ENCODE results near the gene TBPL2.
"Not testable (repeated sequence)": the region's sequence is repeated elsewhere in the genome, so short reads cannot be mapped to it uniquely, and the experiment has no call there.

The TBPL2 gene
- 0 reads per million in 3 donors for total RNA-seq

DNA sequence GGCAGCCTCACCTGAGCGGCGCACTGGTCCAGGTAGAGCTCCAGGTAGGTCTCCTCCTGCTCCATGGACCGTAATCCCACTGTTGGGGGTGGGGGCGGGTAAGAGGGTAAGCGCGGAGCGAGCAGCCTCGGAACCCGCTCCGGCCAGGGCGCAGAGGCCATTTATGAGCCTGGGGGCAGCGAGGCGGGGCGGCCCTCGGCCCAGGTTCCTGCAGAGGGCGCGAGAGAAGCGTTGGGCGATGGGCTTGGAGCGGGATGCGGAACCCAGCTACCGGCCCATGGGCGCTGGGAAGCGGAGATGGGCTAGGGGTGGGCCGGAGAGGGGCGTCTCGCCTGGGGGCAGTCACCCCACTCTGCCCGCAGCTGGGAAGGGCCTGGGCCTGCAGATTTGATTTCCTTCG, at the start of gene TBPL2:
TBPL2 (minus strand) TSS at position 232 of the 400 bp plus-strand sequence; CDS start at position 65, 167 bp downstream.
- DNase-seq: no peak
- no peak within 1 kb of the TSS for H3K4me3 ChIP-seq (ENCODE audit: insufficient read depth, low read depth, low read length, poor library complexity, severe bottlenecking)
- no peak within 1 kb of the TSS for H3K27ac ChIP-seq (ENCODE audit: insufficient read depth, low read length, poor library complexity, severe bottlenecking)
- H3K9me3 ChIP-seq (ENCODE audit: control insufficient read depth, low read length): no peaks in the 10 kb centered on the region
- no peaks in the 10 kb centered on the region for H3K36me3 ChIP-seq (ENCODE audit: control insufficient read depth, insufficient read depth, low read length)
- H3K27me3 ChIP-seq (replicated peaks; ENCODE audit: control insufficient read depth, insufficient read depth, low read length, poor library complexity, severe bottlenecking): no peaks in the 10 kb centered on the region
- no peaks in the 10 kb centered on the region for H3K4me1 ChIP-seq (ENCODE audit: control insufficient read depth, insufficient read depth, low read length, poor library complexity, severe bottlenecking)

DNA sequence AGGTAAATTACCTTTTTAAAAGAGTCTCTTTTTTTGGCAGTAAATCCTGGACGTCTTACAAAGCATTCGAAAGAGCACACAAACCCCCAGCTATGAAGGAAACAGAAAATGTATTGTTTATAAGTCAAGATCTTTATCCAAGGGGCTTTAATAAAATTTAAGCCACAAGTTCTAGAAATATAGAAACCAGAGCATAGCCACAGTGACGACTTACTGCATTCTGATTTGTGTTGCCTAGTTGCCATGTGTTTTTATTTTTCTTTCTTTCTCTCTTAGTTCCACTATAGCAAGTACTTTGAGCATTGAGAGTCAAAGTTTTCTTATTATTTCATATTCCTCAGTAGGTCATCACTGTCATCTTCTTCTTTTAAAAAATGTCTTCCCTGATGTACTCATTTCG, 47.8 kb upstream of the TBPL2 start:
- Histone ChIP-seq H3K27ac (ENCODE audit: insufficient read depth, low read length, poor library complexity, severe bottlenecking) (no peak overlapping the region), H3K4me1 (ENCODE audit: control insufficient read depth, insufficient read depth, low read length, poor library complexity, severe bottlenecking) (no peaks in the 10 kb centered on the region), H3K9me3 (ENCODE audit: control insufficient read depth, low read length) (no peaks in the 10 kb centered on the region), H3K36me3 (ENCODE audit: control insufficient read depth, insufficient read depth, low read length) (no peaks in the 10 kb centered on the region), H3K4me3 (ENCODE audit: insufficient read depth, low read depth, low read length, poor library complexity, severe bottlenecking) (no peak overlapping the region), H3K27me3 (replicated peaks; ENCODE audit: control insufficient read depth, insufficient read depth, low read length, poor library complexity, severe bottlenecking) (no peaks in the 10 kb centered on the region)
- DNase-seq: no peak

DNA sequence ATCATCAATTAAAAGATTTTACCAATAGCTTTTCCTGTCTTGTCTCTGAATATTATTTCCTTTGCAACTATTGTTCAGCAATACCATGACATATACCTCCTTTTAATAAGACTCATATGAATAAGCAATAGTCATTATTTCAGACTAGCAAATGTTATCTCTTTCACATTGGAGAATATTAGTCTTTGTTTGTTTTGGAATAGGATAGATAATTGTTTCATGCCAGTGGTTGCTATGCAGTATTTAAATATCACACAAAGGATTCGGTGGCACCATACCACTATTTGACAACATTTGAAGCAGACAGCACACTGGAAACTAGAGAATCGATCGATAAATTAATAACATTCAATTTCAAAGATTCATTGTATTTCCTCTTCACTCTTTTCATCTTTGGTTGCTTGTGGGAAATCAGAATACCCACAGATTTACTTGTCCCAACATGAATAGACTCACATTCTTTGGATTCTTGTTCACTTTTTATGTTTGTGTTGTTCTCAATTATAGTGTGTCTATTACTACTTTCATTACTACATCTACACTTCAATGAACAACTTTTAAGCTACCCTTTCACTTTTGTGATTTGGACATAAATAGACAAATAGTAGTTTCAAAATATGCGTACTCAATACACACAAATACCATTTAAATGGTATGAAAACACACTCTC, 42.7 kb upstream of the TBPL2 start:
- no peak for DNase-seq
- Histone ChIP-seq H3K4me1 (ENCODE audit: control insufficient read depth, insufficient read depth, low read length, poor library complexity, severe bottlenecking) (no peaks in the 10 kb centered on the region), H3K27ac (ENCODE audit: insufficient read depth, low read length, poor library complexity, severe bottlenecking) (no peak overlapping the region), H3K4me3 (ENCODE audit: insufficient read depth, low read depth, low read length, poor library complexity, severe bottlenecking) (no peak overlapping the region), H3K36me3 (ENCODE audit: control insufficient read depth, insufficient read depth, low read length) (no peaks in the 10 kb centered on the region), H3K9me3 (ENCODE audit: control insufficient read depth, low read length) (no peaks in the 10 kb centered on the region), H3K27me3 (replicated peaks; ENCODE audit: control insufficient read depth, insufficient read depth, low read length, poor library complexity, severe bottlenecking) (no peaks in the 10 kb centered on the region)

DNA sequence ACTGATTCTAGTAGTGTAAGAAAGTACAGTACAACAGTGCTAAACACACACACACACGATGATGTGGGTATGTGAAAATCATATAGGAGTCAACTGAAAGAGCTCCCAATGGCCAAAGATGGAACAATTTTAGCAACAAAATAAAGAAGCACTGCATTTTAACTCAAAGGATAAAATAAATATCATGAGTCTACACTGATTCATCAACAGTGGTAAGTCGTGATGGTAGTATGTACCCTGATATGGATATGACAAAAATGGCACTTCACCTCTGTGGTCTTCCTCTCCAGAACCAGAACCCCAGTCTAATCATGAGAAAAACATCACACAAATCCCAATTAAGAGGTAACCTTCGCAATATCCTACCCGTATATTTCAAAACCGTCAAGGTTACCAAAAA, 41.4 kb upstream of the TBPL2 start:
- Histone ChIP-seq H3K9me3 (ENCODE audit: control insufficient read depth, low read length) (no peaks in the 10 kb centered on the region), H3K4me1 (ENCODE audit: control insufficient read depth, insufficient read depth, low read length, poor library complexity, severe bottlenecking) (no peaks in the 10 kb centered on the region), H3K36me3 (ENCODE audit: control insufficient read depth, insufficient read depth, low read length) (no peaks in the 10 kb centered on the region), H3K4me3 (ENCODE audit: insufficient read depth, low read depth, low read length, poor library complexity, severe bottlenecking) (no peak overlapping the region), H3K27ac (ENCODE audit: insufficient read depth, low read length, poor library complexity, severe bottlenecking) (no peak overlapping the region), H3K27me3 (replicated peaks; ENCODE audit: control insufficient read depth, insufficient read depth, low read length, poor library complexity, severe bottlenecking) (no peaks in the 10 kb centered on the region)
- DNase-seq: no peak

DNA sequence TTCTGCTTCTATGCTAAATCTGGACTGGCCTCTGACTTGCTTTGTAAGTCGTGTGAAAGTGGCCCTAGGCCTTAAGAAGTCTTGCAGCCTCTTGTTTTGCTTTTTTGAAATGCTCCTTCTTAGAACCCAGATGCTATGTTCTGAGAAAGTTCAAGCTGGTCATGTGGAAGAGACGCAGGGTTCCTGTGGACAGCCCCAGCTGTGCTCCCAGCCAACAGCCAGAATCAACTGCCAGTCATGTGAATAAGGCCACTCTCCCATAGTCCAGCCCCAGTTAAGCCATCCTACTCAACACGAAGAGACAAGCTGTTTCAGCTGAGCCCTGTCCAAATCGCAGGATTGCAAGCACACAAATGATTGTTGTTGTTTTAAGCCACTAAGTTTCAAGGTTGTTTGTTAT, 37.3 kb upstream of the TBPL2 start:
- Histone ChIP-seq H3K27me3 (replicated peaks; ENCODE audit: control insufficient read depth, insufficient read depth, low read length, poor library complexity, severe bottlenecking) (no peaks in the 10 kb centered on the region), H3K4me3 (ENCODE audit: insufficient read depth, low read depth, low read length, poor library complexity, severe bottlenecking) (no peak overlapping the region), H3K4me1 (ENCODE audit: control insufficient read depth, insufficient read depth, low read length, poor library complexity, severe bottlenecking) (no peaks in the 10 kb centered on the region), H3K9me3 (ENCODE audit: control insufficient read depth, low read length) (no peaks in the 10 kb centered on the region), H3K27ac (ENCODE audit: insufficient read depth, low read length, poor library complexity, severe bottlenecking) (no peak overlapping the region), H3K36me3 (ENCODE audit: control insufficient read depth, insufficient read depth, low read length) (no peaks in the 10 kb centered on the region)
- no peak for DNase-seq

DNA sequence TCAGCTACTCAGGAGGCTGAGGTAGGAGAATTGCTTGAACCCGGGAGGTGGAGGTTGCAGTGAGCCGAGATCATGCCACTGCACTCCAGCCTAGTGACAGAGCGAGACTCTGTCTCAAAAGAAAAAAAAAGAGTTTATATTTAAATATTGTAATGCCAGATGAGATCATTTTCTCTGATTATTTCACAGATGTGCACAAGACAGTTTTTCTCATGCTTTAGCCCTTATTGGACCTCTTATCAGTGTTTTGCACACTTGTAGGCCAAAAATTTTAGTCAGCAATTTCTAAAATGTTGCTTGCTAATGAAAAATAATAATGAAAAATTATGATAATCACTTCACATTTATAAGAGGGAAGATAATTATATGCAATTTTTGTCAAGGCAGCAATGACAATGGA, 36.0 kb upstream of the TBPL2 start:
- not testable (repeated sequence) for H3K36me3 ChIP-seq (ENCODE audit: control insufficient read depth, insufficient read depth, low read length); H3K27ac ChIP-seq (ENCODE audit: insufficient read depth, low read length, poor library complexity, severe bottlenecking); H3K9me3 ChIP-seq (ENCODE audit: control insufficient read depth, low read length); H3K4me1 ChIP-seq (ENCODE audit: control insufficient read depth, insufficient read depth, low read length, poor library complexity, severe bottlenecking); DNase-seq; H3K4me3 ChIP-seq (ENCODE audit: insufficient read depth, low read depth, low read length, poor library complexity, severe bottlenecking); H3K27me3 ChIP-seq (replicated peaks; ENCODE audit: control insufficient read depth, insufficient read depth, low read length, poor library complexity, severe bottlenecking)

DNA sequence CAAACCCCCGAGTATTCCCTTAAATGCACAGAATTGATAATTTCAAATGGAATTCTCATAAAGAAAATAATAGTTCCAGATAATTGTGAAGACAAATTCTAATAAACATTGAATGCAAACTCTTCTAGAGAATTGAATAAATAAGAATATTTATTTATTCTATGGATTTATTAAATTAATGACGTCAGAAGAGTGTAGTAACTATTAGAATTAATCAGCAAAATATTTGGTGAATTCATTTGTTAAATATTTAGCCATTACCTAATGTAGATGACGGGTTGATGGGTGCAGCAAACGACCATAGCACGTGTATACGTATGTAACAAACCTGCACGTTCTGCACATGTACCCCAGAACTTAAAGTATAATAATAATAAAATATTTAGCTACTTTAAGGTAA, 33.4 kb upstream of the TBPL2 start:
- DNase-seq: no peak
- no peaks in the 10 kb centered on the region for H3K36me3 ChIP-seq (ENCODE audit: control insufficient read depth, insufficient read depth, low read length)
- no peaks in the 10 kb centered on the region for H3K27me3 ChIP-seq (replicated peaks; ENCODE audit: control insufficient read depth, insufficient read depth, low read length, poor library complexity, severe bottlenecking)

DNA sequence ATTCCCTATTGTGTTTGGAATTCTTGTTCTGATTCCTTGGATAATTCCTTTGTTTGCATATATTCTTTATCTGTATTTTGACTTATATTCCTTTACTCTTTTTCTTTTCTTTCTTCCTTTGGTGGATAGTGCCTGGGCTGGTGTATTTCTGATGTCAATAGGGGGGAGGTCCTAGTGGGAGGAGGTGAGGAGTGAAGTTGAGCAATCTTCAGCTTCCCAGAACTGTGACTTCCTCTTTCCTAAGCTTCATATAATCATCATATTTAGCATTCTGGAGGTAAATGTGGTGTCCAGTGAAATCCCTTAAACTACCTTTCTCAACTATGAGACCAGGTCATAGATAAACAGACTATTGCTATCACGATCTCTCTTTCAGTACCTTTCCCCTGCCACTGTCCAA, 29.6 kb upstream of the TBPL2 start:
- Histone ChIP-seq H3K27ac (ENCODE audit: insufficient read depth, low read length, poor library complexity, severe bottlenecking) (no peak overlapping the region), H3K36me3 (ENCODE audit: control insufficient read depth, insufficient read depth, low read length) (no peaks in the 10 kb centered on the region), H3K4me1 (ENCODE audit: control insufficient read depth, insufficient read depth, low read length, poor library complexity, severe bottlenecking) (no peaks in the 10 kb centered on the region), H3K9me3 (ENCODE audit: control insufficient read depth, low read length) (no peaks in the 10 kb centered on the region), H3K27me3 (replicated peaks; ENCODE audit: control insufficient read depth, insufficient read depth, low read length, poor library complexity, severe bottlenecking) (no peaks in the 10 kb centered on the region), H3K4me3 (ENCODE audit: insufficient read depth, low read depth, low read length, poor library complexity, severe bottlenecking) (no peak overlapping the region)
- no peak for DNase-seq

More for the DNA sequence above, 33.4 kb upstream of the TBPL2 start:
- H3K4me3 ChIP-seq (ENCODE audit: insufficient read depth, low read depth, low read length, poor library complexity, severe bottlenecking): no peak overlapping the region
- no peaks in the 10 kb centered on the region for H3K4me1 ChIP-seq (ENCODE audit: control insufficient read depth, insufficient read depth, low read length, poor library complexity, severe bottlenecking)
- no peaks in the 10 kb centered on the region for H3K9me3 ChIP-seq (ENCODE audit: control insufficient read depth, low read length)
- no peak overlapping the region for H3K27ac ChIP-seq (ENCODE audit: insufficient read depth, low read length, poor library complexity, severe bottlenecking)

DNA sequence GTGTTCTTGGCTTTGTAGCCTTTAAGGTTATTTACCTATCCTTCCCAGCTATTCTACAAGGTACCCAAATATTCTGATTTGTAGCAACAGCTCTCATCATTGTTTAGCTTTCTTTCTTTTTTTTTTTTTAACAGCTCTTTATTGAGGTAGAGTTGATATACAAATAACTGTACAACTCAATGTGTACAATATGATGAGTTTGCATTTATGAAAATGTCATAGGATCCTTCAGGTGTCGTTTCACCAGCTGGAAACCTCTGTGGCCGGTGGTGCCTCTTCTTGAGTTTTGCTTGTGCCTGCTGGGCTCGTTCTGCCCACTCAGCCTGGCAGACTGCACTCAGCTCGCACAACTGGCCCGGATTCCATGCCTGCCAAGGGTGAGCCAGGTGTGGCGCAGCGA, 26.9 kb upstream of the TBPL2 start:
- Histone ChIP-seq H3K4me1 (ENCODE audit: control insufficient read depth, insufficient read depth, low read length, poor library complexity, severe bottlenecking) (no peaks in the 10 kb centered on the region), H3K36me3 (ENCODE audit: control insufficient read depth, insufficient read depth, low read length) (no peaks in the 10 kb centered on the region), H3K27me3 (replicated peaks; ENCODE audit: control insufficient read depth, insufficient read depth, low read length, poor library complexity, severe bottlenecking) (no peaks in the 10 kb centered on the region), H3K4me3 (ENCODE audit: insufficient read depth, low read depth, low read length, poor library complexity, severe bottlenecking) (no peak overlapping the region), H3K9me3 (ENCODE audit: control insufficient read depth, low read length) (no peaks in the 10 kb centered on the region), H3K27ac (ENCODE audit: insufficient read depth, low read length, poor library complexity, severe bottlenecking) (no peak overlapping the region)
- no peak for DNase-seq

DNA sequence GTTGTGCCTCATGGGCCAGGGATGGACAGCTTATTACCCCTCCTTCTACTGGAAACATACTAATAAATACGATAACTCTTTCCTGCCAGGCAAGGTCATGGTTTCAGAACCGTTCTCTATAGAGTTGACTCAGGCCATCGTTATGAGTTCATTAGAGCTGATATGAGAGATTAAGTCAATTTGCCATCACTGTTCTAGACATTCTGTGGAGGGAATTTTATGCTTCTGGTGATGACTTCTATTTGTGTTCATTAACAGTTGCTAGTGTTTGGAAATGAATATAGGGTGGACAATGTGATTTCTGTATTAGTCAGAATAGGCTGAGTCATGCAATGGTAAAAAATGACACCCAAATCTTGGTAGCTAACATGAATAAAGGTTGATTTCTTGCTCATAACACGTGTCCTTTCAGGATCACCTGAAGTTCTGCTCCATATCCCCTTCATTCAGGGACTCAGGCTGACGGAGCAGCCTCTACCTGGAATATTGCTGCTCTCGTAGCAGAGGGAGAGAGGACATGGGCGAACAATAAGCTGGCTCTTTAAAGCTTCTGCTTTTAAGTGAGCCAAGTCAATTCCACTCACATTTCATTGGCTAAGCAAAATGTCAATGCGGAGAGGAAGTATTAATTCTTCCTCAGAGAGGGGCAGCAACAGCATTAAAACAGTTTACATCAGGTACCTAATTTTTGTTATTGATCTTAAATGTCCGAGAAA, 18.5 kb upstream of the TBPL2 start:
- Histone ChIP-seq H3K4me1 (ENCODE audit: control insufficient read depth, insufficient read depth, low read length, poor library complexity, severe bottlenecking) (no peaks in the 10 kb centered on the region), H3K4me3 (ENCODE audit: insufficient read depth, low read depth, low read length, poor library complexity, severe bottlenecking) (no peak overlapping the region), H3K27ac (ENCODE audit: insufficient read depth, low read length, poor library complexity, severe bottlenecking) (no peak overlapping the region), H3K9me3 (ENCODE audit: control insufficient read depth, low read length) (no peaks in the 10 kb centered on the region), H3K27me3 (replicated peaks; ENCODE audit: control insufficient read depth, insufficient read depth, low read length, poor library complexity, severe bottlenecking) (peaks cover 3% of the 10 kb centered on the region), H3K36me3 (ENCODE audit: control insufficient read depth, insufficient read depth, low read length) (no peaks in the 10 kb centered on the region)
- no peak for DNase-seq

All from effector memory CD4-positive, alpha-beta T cell (primary cell).